ENCODE measurements around the gene KCNK17.

KCNK17 gene

GRCh38 chr6:39266782-39267355 is 47.4 kb downstream of the KCNK17 start:
- no peak for DNase-seq (ENCODE audit: low read depth)

DNA sequence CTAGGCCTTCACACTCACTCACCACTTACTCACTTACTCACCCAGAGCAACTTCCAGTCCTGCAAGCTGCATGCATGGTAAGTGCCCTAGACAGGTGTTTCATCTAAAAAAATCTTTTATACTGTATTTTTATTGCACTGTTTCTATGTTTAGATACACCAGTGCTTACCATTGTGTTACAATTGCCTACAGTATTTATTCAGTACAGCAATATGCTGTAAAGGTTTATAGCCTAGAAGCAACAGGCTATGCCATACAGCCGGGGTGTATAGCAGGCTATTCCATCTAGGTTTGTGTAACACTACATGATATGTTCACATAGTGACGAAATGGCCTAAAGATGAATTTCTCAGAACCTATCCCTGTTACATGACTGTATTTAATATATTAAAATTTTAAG is 47.8 kb downstream of the KCNK17 start:
- no peak for DNase-seq (ENCODE audit: low read depth)

GRCh38 chr6:39263303-39264037 is 50.7 kb downstream of the KCNK17 start:
- DNase-seq (ENCODE audit: low read depth): no peak

- no peak for DNase-seq (ENCODE audit: low read depth)
Measured at GRCh38 chr6:39261751-39262150, 52.5 kb downstream of the KCNK17 start.

DNA sequence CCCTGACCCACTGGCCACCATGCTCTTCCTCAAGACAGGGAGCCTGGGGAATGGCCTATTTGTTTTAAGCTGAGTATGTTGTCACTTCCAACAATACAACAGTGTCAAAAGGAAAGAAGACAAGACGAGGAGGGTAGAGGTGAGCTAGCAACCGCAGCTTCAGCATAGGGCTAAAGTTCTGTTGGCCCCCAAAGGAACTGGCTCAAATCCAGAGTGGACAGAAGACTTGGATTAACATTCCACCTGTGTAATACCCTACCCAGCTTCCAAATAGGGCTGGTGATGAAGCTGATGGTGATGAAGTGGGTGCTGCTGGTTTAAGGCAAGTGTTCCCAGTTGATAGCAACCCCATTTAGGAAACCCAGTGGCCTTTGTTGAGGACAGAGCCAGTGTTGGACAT is 53.3 kb downstream of the KCNK17 start:
- no peak for DNase-seq (ENCODE audit: low read depth)

GRCh38 chr6:39260456-39260855 is 53.8 kb downstream of the KCNK17 start:
- no peak for DNase-seq (ENCODE audit: low read depth)

DNA sequence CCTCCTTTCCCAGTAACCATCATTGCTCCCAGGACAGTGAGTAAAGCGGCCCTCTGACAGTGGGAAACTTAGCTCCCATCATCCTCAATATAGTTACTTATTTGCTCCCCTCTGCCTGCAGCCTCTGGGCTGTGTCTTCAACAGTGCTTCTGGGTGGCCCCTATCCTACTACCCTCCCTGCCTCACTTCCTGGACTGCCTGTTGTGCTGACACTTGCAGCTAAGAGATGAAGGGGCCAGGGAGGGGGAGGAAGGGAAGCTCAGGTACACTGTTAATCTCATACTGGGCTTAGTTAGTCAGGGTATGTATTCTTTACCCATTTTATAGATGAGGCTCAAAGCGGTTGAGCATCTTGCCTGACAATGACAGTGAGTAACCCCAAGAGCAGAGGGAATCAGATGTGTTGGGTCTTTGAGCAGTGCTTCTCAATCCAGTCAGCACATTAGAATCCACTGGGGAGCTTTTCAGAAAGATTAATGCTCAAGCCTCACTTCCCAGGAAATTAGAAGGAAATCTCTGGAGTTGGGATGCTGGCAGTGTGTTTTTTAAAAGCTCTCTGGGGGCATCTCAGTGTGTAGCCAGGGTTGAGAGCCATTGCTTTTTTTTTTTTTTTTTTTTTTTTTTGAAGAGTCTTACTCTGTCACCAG is 57.8 kb downstream of the KCNK17 start:
- DNase-seq (ENCODE audit: low read depth): no peak

DNA sequence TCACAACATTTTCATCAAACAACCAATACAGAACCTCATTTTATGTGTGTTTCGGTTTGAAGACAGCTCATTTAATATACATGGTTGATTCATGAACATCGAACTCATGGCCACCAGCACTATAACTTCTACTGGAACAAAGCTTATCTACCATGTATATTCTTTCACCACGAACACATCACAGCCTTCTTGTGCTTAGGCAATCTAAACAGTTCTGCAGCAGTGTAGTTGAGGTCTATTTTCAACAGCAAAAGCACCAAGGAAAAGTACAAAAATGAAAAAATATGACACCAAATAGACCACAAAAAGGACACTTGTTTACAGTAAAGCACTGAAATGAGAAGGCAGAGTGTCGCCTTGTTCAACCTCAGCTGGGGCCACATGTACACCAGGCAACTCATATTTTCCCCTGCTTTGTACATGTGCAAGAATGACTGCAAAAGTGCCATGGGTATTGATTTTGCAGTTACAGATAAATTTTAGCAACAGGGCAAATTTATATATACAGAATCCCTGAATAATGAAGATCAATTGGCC is 59.2 kb downstream of the KCNK17 start:
- no peak for DNase-seq (ENCODE audit: low read depth)

DNA sequence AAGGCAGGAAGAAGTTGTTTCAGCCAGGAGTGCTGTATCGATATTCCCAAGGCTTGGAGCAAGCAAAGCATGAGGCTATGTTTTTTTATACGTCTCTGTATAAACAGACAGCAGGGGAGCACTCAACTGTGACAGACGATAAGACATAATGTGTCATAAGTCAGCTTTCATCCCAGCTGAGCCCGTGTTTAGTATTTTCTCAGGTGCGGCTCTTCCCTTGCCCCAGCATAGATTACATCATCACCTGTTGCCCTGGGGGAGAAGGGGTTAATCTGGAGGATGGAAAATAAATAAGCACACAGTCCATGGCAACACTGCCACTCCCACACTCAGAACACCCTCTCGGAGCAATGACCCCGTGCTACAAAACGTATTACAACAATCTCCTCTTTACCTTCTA is 62.8 kb downstream of the KCNK17 start:
- DNase-seq (ENCODE audit: low read depth): no peak

DNA sequence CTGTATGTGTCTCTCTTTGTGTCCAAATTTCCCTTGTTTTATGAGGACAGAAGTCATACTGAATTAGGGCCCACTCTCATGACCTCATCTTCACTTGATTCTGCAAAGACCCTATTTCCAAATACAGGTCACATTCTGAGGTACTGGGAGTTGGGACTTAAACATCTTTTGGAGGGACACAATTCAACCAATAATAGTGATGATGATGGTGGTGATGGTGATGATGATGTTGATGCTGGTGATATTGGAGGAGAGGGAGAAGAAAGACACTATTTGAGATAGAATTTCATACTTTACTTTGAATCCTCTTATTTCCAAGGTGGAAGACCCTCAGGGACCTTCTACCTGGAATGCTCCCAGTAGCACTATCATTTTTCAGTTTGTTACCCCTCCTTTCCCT is 63.7 kb downstream of the KCNK17 start:
- no peak for DNase-seq (ENCODE audit: low read depth)

GRCh38 chr6:39249278-39249677 is 64.9 kb downstream of the KCNK17 start:
- DNase-seq (ENCODE audit: low read depth): no peak
